ENCODE results near the gene CFAP210. TPM values are rescaled to one million over a fixed set of nuclear protein-coding genes. Genes with fewer than 3 reads are reported as not detected.
"Not testable (repeated sequence)": the region's sequence is repeated elsewhere in the genome, so short reads cannot be mapped to it uniquely, and the experiment has no call there.

Gene CFAP210
- total RNA-seq, 1 donor from 2014 or later, result not detected

GRCh38 chr2:169623235-169623634, 71.0 kb downstream of the CFAP210 start:
- no peak for DNase-seq (ENCODE audit: low read depth in 2 of 2)

GRCh38 chr2:169620509-169620908, 73.7 kb downstream of the CFAP210 start:
- no peak for DNase-seq (ENCODE audit: low read depth in 2 of 2)

GRCh38 chr2:169619946-169620345, 74.3 kb downstream of the CFAP210 start:
- DNase-seq (ENCODE audit: low read depth in 2 of 2), result no peak

DNA sequence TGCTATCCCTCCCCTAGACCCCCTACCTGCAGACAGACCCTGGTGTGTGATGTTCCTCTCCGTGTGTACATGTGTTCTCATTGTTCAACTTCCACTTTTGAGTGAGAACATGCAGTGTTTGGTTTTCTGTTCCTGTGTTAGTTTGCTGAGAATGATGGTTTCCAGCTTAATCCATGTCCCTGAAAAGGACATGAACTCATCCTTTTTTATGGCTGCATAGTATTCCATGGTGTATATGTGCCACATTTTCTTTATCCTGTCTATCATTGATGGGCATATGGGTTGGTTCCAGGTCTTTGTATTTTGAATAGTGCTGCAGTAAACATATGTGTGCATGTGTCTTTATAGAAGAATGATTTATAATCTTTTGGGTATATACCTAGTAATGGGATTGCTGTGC, 78.2 kb downstream of the CFAP210 start:
- DNase-seq (ENCODE audit: low read depth in 2 of 2), result not testable (repeated sequence)

- no peak for DNase-seq (ENCODE audit: low read depth in 2 of 2)
Measured at GRCh38 chr2:169613876-169614275, 80.3 kb downstream of the CFAP210 start.

- DNase-seq (ENCODE audit: low read depth in 2 of 2), result peak in 1 of 2 donors; percentile 74
Measured at GRCh38 chr2:169609264-169609663, 84.9 kb downstream of the CFAP210 start.

GRCh38 chr2:169599568-169599967, 94.6 kb downstream of the CFAP210 start:
- no peak for DNase-seq (ENCODE audit: low read depth in 2 of 2)

- no peak for DNase-seq (ENCODE audit: low read depth in 2 of 2)
Measured at GRCh38 chr2:169598982-169599381, 95.2 kb downstream of the CFAP210 start.

DNA sequence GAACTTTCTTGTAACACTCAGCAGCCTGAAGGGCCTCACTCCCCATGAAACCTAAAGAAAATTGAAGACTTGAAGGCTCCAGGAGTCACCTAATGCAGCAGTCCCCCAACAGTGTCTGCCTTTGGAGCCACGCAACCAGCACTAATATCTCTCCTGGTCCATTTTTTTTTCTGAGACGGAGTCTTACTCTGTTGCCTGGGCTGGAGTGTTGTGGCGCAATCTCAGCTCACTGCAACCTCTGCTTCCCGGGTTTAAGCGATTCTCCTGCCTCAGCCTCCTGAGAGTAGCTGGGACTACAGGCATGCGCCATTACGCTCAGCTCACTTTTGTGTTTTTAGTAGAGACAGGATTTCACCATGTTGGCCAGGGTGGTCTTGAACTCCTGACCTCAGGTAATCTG, 97.7 kb downstream of the CFAP210 start:
- not testable (repeated sequence) for DNase-seq (ENCODE audit: low read depth in 2 of 2)

Other genes starting within 250 kb of the CFAP210 start
- 0.99 and 1.3 TPM in 2 replicates for gene BBS5, start 214.9 kb downstream of the CFAP210 start, total RNA-seq
- gene KLHL41, start 184.7 kb downstream of the CFAP210 start, total RNA-seq, result under 0.01 and 0.20 TPM in 2 replicates
- gene FASTKD1, start 120.5 kb downstream of the CFAP210 start, total RNA-seq, result 9.4 and 14.5 TPM in 2 replicates
- gene PPIG, start 110.1 kb downstream of the CFAP210 start, total RNA-seq, result 13.1 and 19.2 TPM in 2 replicates
- 1.7 and 2.6 TPM in 2 replicates for gene PHOSPHO2, start 64 bp upstream of the CFAP210 start, total RNA-seq
- gene KLHL23, start 39.4 kb upstream of the CFAP210 start, total RNA-seq, result 14.4 and 21.8 TPM in 2 replicates
- 60.1 and 66.7 TPM in 2 replicates for gene SSB, start 104.5 kb upstream of the CFAP210 start, total RNA-seq
- 24.2 and 32.0 TPM in 2 replicates for gene METTL5, start 130.5 kb upstream of the CFAP210 start, total RNA-seq
- gene UBR3, start 133.0 kb upstream of the CFAP210 start, total RNA-seq, result 34.0 and 109 TPM in 2 replicates